ENCODE results near the gene TMED3.

- no peak for TF ChIP-seq CTCF (IDR thresholded peaks at IDR 0.05; ENCODE audit: low read depth, low read length)
- no peak for TF ChIP-seq EZH2phosphoT487 (IDR thresholded peaks at IDR 0.05; ENCODE audit: low read depth)
Observed at GRCh38 chr15:79314186-79314585, 3.3 kb downstream of the TMED3 start.
